H1 (cell line): ENCODE data around the gene FNDC1. TPM values are rescaled to one million over a fixed set of nuclear protein-coding genes. Genes with fewer than 3 reads are reported as not detected.

Source experiments
- CTCF ChIA-PET: fragments of 300-600 bp; sonication (Branson Sonifier 250); formaldehyde crosslinking; loops from one replicate; lab custom pipeline; 2021; ENCODE audit not compliant: partially characterized antibody; lab: Charles Lee
- POLR2A ChIA-PET: fragments of 300-600 bp; sonication (Branson Sonifier 250); formaldehyde crosslinking; loops from one replicate; lab custom pipeline; 2021; ENCODE audit warnings: inconsistent platforms; ENCODE audit not compliant: partially characterized antibody; lab: Charles Lee
- DNase-seq, 2 experiments: peaks; one replicate each; pipeline versions ENCODE4 v3.0.0 to v3.0.0-alpha.2; 2010 to 2022; ENCODE audit warnings: low spot score in 2 of 2, low read depth in 1 of 2, mixed read lengths in 1 of 2
- FAIRE-seq: peaks from 2 replicates; lab custom pipeline; 2011; peaks lifted over from hg19 to GRCh38; lab: Jason Lieb, UNC
- H2AFZ ChIP-seq: 2 replicates; pipeline ENCODE4 v1.8.1; 2012; ENCODE audit warnings: low read length, inconsistent platforms
- H2AK5ac ChIP-seq: 2 replicates; pipeline ENCODE4 v1.6.1; 2013; ENCODE audit warnings: low read depth, low read length
- H2BK120ac ChIP-seq: replicated peaks from 2 replicates; pipeline ENCODE3; 2013; ENCODE audit warnings: low read depth, low read length, inconsistent platforms
- H2BK12ac ChIP-seq: 2 replicates; pipeline ENCODE4 v1.6.1; 2013; ENCODE audit warnings: low read depth, low read length
- H2BK15ac ChIP-seq: 2 replicates; pipeline ENCODE4 v1.6.1; 2013; ENCODE audit warnings: low read length
- H2BK20ac ChIP-seq: 2 replicates; pipeline ENCODE4 v1.6.1; 2013; ENCODE audit warnings: low read length
- H2BK5ac ChIP-seq: 2 replicates; pipeline ENCODE4 v1.6.1; 2013; ENCODE audit warnings: low read depth, low read length
- H3K14ac ChIP-seq: 2 replicates; pipeline ENCODE4 v1.6.1; 2013; ENCODE audit warnings: inconsistent platforms; ENCODE audit not compliant: insufficient read length
- H3K18ac ChIP-seq: 2 replicates; pipeline ENCODE4 v1.6.1; 2013; ENCODE audit warnings: low read length; ENCODE audit errors: extremely low read depth
- H3K23ac ChIP-seq: 2 replicates; pipeline ENCODE4 v1.6.1; 2013; ENCODE audit warnings: inconsistent platforms; ENCODE audit not compliant: insufficient read length
- H3K23me2 ChIP-seq: 2 replicates; pipeline ENCODE4 v1.6.1; 2013; ENCODE audit warnings: low read depth, low read length
- H3K27ac ChIP-seq: 2 replicates; pipeline ENCODE4 v1.6.1; 2011; ENCODE audit warnings: low read depth, low read length, inconsistent platforms
- H3K27me3 ChIP-seq, 4 experiments: replicated peaks in 1 of 4; 1 replicate in 1 of 4; 2 replicates in 3 of 4; pipeline versions ENCODE4 v1.6.1 to v1.8.1; 2011 to 2013; ENCODE audit warnings: low read length in 3 of 4, mild to moderate bottlenecking in 3 of 4, inconsistent platforms in 2 of 4, mixed read lengths in 2 of 4, moderate library complexity in 1 of 4; ENCODE audit not compliant: control insufficient read depth in 3 of 4, insufficient read depth in 3 of 4; ENCODE audit errors: extremely low read depth in 1 of 4
- H3K36me3 ChIP-seq, 4 experiments: 2 replicates each; pipeline versions ENCODE4 v1.6.1 to v1.8.1; 2011 to 2013; ENCODE audit warnings: mild to moderate bottlenecking in 4 of 4, low read length in 3 of 4, moderate library complexity in 2 of 4, control low read depth in 1 of 4, inconsistent platforms in 1 of 4; ENCODE audit not compliant: insufficient read depth in 4 of 4, control insufficient read depth in 2 of 4
- H3K4ac ChIP-seq: replicated peaks from 2 replicates; pipeline ENCODE3; 2013; ENCODE audit warnings: low read length, low read depth, mixed read lengths, inconsistent platforms; ENCODE audit not compliant: insufficient read length
- H3K4me1 ChIP-seq, 4 experiments: replicated peaks in 1 of 4; 1 replicate in 1 of 4; 2 replicates in 3 of 4; pipeline versions ENCODE4 v1.6.1 to v1.8.1; 2011 to 2013; ENCODE audit warnings: low read length in 3 of 4, inconsistent platforms in 2 of 4, mixed read lengths in 1 of 4; ENCODE audit not compliant: insufficient read depth in 4 of 4, control insufficient read depth in 3 of 4
- H3K4me2 ChIP-seq, 2 experiments: 2 replicates each; pipeline versions ENCODE4 v1.6.1 to v1.8.1; 2011 to 2013; ENCODE audit warnings: low read depth in 2 of 2, low read length in 2 of 2, control low read depth in 1 of 2, inconsistent platforms in 1 of 2, mild to moderate bottlenecking in 1 of 2; ENCODE audit not compliant: insufficient read depth in 1 of 2
- H3K4me3 ChIP-seq, 4 experiments: fragments of 200-600, 300-600 bp in 1 of 4; sonication (generic), shearing (Covaris generic), sonication (Bioruptor Twin) in 1 of 4; 2 replicates each; pipeline versions ENCODE4 v1.5.1 to v1.8.1; 2011 to 2016; ENCODE audit warnings: low read length in 4 of 4, low read depth in 3 of 4, control low read depth in 2 of 4, inconsistent platforms in 2 of 4, mild to moderate bottlenecking in 2 of 4, mixed read lengths in 1 of 4, moderate library complexity in 1 of 4; ENCODE audit not compliant: insufficient read depth in 2 of 4; ENCODE audit errors: extremely low read depth in 1 of 4
- H3K56ac ChIP-seq: replicated peaks from 2 replicates; pipeline ENCODE3; 2013; ENCODE audit warnings: low read depth, mild to moderate bottlenecking, mixed read lengths, low read length, inconsistent platforms; ENCODE audit not compliant: insufficient read length
- H3K79me1 ChIP-seq: 2 replicates; pipeline ENCODE4 v1.6.1; 2013; ENCODE audit warnings: low read depth, low read length, control low read depth
- H3K79me2 ChIP-seq, 2 experiments: 2 replicates each; pipeline versions ENCODE4 v1.6.1 to v1.8.1; 2012 to 2013; ENCODE audit warnings: low read length in 2 of 2, mild to moderate bottlenecking in 2 of 2, inconsistent platforms in 1 of 2; ENCODE audit not compliant: insufficient read depth in 2 of 2, control insufficient read depth in 1 of 2
- H3K9ac ChIP-seq, 4 experiments: replicated peaks in 1 of 4; 1 replicate in 1 of 4; 2 replicates in 3 of 4; pipeline versions ENCODE4 v1.6.1 to v1.8.1; 2011 to 2013; ENCODE audit warnings: low read depth in 3 of 4, low read length in 3 of 4, control low read depth in 2 of 4, mild to moderate bottlenecking in 2 of 4, moderate library complexity in 2 of 4, inconsistent platforms in 1 of 4; ENCODE audit errors: extremely low read depth in 1 of 4
- H3K9me3 ChIP-seq, 2 experiments: 2 replicates each; pipeline versions ENCODE4 v1.6.1 to v1.8.1; 2012 to 2013; ENCODE audit warnings: mild to moderate bottlenecking in 2 of 2, moderate library complexity in 2 of 2, control low read depth in 1 of 2, inconsistent platforms in 1 of 2, low read depth in 1 of 2, low read length in 1 of 2, mixed read lengths in 1 of 2; ENCODE audit not compliant: insufficient read depth in 2 of 2
- H4K20me1 ChIP-seq, 2 experiments: replicated peaks in 1 of 2; 2 replicates each; pipeline versions ENCODE3 to v1.8.1; 2011 to 2013; ENCODE audit warnings: inconsistent platforms in 2 of 2, low read length in 2 of 2, mild to moderate bottlenecking in 1 of 2; ENCODE audit not compliant: insufficient read depth in 2 of 2, control insufficient read depth in 1 of 2
- H4K5ac ChIP-seq: 2 replicates; pipeline ENCODE4 v1.6.1; 2013; ENCODE audit warnings: low read length, low read depth, mixed read lengths, inconsistent platforms; ENCODE audit not compliant: insufficient read length
- H4K8ac ChIP-seq: 2 replicates; pipeline ENCODE4 v1.8.0; 2013; ENCODE audit warnings: mild to moderate bottlenecking, moderate library complexity, low read length, inconsistent platforms; ENCODE audit not compliant: insufficient read depth; ENCODE audit errors: extremely low read depth
- H4K91ac ChIP-seq: replicated peaks from 2 replicates; pipeline ENCODE3; 2013; ENCODE audit warnings: low read length, mixed read lengths, inconsistent platforms; ENCODE audit not compliant: insufficient read length
- BACH1 ChIP-seq: IDR thresholded peaks from 2 replicates; pipeline ENCODE4 v1.6.1; 2012; ENCODE audit warnings: low read length, improper control_type of control experiment
- BCL11A ChIP-seq, 2 experiments: IDR thresholded peaks; one replicate each; pipeline ENCODE4 v1.6.1; 2011; ENCODE audit warnings: low read depth in 2 of 2, low read length in 2 of 2, mild to moderate bottlenecking in 2 of 2
- CHD1 ChIP-seq: IDR thresholded peaks from 2 replicates; pipeline ENCODE4 v1.6.1; 2012; ENCODE audit warnings: low read depth, low read length, improper control_type of control experiment
- CTCF ChIP-seq, 3 experiments: IDR thresholded peaks; 1 replicate in 2 of 3; 2 replicates in 1 of 3; pipeline versions ENCODE4 v1.5.1 to v1.6.1; 2011; ENCODE audit warnings: low read length in 3 of 3, mild to moderate bottlenecking in 3 of 3, inconsistent platforms in 2 of 3, low read depth in 1 of 3, moderate library complexity in 1 of 3; ENCODE audit not compliant: insufficient read depth in 1 of 3; ENCODE audit errors: control extremely low read depth in 1 of 3
- JUN ChIP-seq: IDR thresholded peaks from 2 replicates; pipeline ENCODE4 v1.6.1; 2011; ENCODE audit warnings: low read depth, mild to moderate bottlenecking, improper control_type of control experiment, low read length
- TCF12 ChIP-seq: IDR thresholded peaks from 2 replicates; pipeline ENCODE4 v1.6.1; 2011; ENCODE audit warnings: low read depth, mild to moderate bottlenecking, low read length
- WGBS, 2 experiments: shearing (Covaris generic) in 1 of 2; methylation state at CpG; one replicate each; pipeline versions ENCODE4 v1.1.6 to v1.1.7; 2013 to 2015; ENCODE audit warnings: low lambda C conversion rate in 2 of 2, mixed read lengths in 2 of 2, inconsistent platforms in 1 of 2, low coverage in 1 of 2, missing lambda C conversion rate in 1 of 2; ENCODE audit not compliant: insufficient replicate concordance in 2 of 2, insufficient coverage in 1 of 2, insufficient read length in 1 of 2; ENCODE audit errors: extremely low coverage in 1 of 2, missing lambda C conversion rate in 1 of 2; 5-methylcytosine and 5-hydroxymethylcytosine counted together
- polyA plus RNA-seq, 7 experiments: library from polyadenylated mRNA; depleted of rRNA in 3 of 7; stranded (reverse) in 5 of 7; unstranded in 2 of 7; fragments of >200 nt in 5 of 7; fragments of 200-250 nt in 2 of 7; gene quantifications; 1 replicate in 5 of 7; 2 replicates in 1 of 7; 4 replicates in 1 of 7; pipeline versions ENCODE4 v1.2.1 to v1.2.3, GENCODE V29; 2011 to 2013; ENCODE audit warnings: missing spikeins in 2 of 7, mixed read lengths in 2 of 7
- total RNA-seq: library from RNA; stranded (reverse); fragmentation: NEBNext Ultra II Directional; extraction: Animal tissue kit (Norgen Biotek cat#: 25700); gene quantifications from 2 replicates; pipeline ENCODE4 v1.2.1, GENCODE V29; 2021

The FNDC1 gene
- total and polyA plus RNA-seq, 2 of the 8 experiments (the other 6 are each of a cell fraction or from before 2014, with no cell fraction given) = 0.06 to 0.30 TPM

GRCh38 chr6:159255434-159255951, 86.3 kb downstream of the FNDC1 start:
- Histone ChIP-seq H2BK15ac (no peak overlapping the region), H3K56ac (no peak overlapping the region), H3K27me3 (no peaks in the 10 kb centered on the region), H3K23ac (no peak overlapping the region), H4K8ac (no peak overlapping the region), H3K18ac (no peak overlapping the region), H4K20me1 (no peaks in the 10 kb centered on the region), H3K27ac (no peak overlapping the region), H2BK120ac (no peak overlapping the region), H2AK5ac (no peak overlapping the region), H3K9ac (no peak overlapping the region), H3K4me3 (no peak overlapping the region), H3K9me3 (peaks cover 64 to 74% of the 10 kb centered on the region in 2 experiments), H3K36me3 (no peaks in the 10 kb centered on the region), H3K79me1 (no peaks in the 10 kb centered on the region), H2AFZ (no peak overlapping the region), H3K79me2 (no peaks in the 10 kb centered on the region), H2BK20ac (no peak overlapping the region), H2BK5ac (no peak overlapping the region), H3K4ac (no peak overlapping the region), H2BK12ac (no peak overlapping the region), H4K5ac (no peak overlapping the region), H3K4me2 (no peak overlapping the region), H3K23me2 (no peaks in the 10 kb centered on the region), H3K14ac (no peak overlapping the region), H4K91ac (no peak overlapping the region), H3K4me1 (peaks cover 0 to 4% (median 2%) of the 10 kb centered on the region in 4 experiments; a peak in 3 of 7 replicates)
- CTCF ChIA-PET = interaction anchor here (1.2 kb wide), 1 partner anchor 400 kb away, joined by 5 read pairs; no protein-coding TSS in a partner anchor
- 57% methylated on average over 4 of the region's 4 CpGs; no CpG with 5 or more reads in 1 of the 2 experiments for WGBS, 2 experiments
- FAIRE-seq = no peak
- DNase-seq = no peak
- POLR2A ChIA-PET = no interaction called here
- TF ChIP-seq JUN = no peak
- TF ChIP-seq BCL11A (IDR thresholded peaks at IDR 0.05; ENCODE audit: low read depth in 2 of 2, low read length in 2 of 2) = no peak
- no peak for TF ChIP-seq CHD1
- TF ChIP-seq CTCF (IDR thresholded peaks at IDR 0.05; ENCODE audit: control extremely low read depth in 1 of 3, insufficient read depth in 1 of 3, low read depth in 1 of 3, low read length in 3 of 3) = no peak
- no peak for TF ChIP-seq BACH1
- TF ChIP-seq TCF12 = no peak
